ENCODE results near the gene CACNB4.

The CACNB4 gene

DNA sequence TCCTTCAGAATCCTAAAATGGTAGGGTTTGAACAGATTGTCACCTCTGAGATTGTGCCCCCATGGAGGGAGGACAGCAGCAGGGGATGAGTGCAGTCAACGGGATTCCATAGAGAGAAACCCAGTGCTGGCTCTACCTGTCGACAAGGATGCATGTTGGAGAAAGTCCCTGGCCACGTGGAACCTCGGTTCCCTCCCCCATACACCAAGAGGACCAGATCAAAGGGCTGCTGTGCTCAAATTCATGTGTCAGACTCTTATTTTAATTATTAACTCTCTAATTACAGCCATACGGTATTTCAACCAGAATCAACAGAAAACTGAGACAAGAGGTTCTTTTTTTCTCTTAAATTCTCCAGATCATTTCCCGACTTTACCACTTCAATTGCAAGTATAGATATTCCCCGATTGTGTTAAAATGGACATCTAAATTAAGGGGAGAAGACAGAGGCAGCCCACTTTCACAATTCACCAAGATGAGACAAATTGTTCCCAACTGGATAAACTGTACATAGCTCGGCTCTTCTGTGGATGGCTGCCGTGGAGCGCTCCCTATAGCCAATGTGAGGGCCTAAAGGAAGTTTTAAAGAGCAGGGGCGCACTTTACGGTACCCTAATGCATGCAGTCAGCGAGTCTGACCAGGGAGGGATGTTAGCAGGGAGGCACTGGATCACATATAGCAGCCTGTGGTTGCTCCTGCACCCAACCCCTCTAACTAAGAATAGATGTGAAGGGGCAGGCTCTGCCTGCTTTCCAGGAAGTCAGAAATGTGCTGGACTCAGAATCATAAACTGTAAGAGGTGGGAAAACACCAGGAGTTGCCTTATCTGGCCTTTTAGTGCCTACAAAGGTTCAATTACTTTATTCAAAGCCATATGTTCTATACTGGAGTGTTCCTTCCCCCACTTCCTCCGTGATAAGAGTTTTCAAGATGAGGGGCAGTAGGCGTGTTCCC lies 123.1 kb downstream of the CACNB4 start:
- DNase-seq (ENCODE audit: low spot score): no peak

DNA sequence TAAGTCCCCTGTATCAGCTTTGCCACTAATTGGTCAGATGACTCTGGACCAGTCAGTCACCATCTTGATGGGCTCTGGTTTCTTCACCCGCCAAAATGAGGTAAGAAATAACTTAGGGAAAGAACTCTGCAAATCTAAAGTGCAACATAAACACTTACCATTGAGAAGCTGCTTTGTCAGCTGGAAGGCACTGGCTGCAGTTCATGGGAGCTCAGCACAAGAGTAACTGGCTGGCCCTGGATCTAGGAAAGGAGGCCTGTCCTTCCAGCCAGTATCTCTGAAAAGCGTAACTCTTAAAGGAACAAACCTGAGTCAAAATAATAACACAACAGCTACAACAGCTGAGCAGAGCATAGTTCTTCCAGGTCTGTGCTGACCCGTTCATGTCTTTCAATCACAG lies 123.9 kb downstream of the CACNB4 start:
- no peak for DNase-seq (ENCODE audit: low spot score)

DNA sequence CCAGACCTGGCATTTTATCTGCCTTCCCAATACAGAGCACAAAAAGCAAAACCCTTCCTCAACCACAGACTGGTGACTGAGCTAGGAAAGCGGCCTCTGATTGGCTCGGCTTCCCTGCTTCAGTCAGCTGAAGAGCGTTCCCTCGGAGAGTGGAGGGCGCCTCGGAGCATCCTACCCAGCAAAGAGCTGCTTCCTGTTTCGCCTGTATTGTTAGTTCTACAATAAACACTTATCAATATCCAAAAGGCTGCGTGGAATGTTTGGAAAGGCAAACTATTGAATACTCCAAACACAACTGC lies 125.0 kb downstream of the CACNB4 start:
- DNase-seq (ENCODE audit: low spot score): peak; percentile 4

DNA sequence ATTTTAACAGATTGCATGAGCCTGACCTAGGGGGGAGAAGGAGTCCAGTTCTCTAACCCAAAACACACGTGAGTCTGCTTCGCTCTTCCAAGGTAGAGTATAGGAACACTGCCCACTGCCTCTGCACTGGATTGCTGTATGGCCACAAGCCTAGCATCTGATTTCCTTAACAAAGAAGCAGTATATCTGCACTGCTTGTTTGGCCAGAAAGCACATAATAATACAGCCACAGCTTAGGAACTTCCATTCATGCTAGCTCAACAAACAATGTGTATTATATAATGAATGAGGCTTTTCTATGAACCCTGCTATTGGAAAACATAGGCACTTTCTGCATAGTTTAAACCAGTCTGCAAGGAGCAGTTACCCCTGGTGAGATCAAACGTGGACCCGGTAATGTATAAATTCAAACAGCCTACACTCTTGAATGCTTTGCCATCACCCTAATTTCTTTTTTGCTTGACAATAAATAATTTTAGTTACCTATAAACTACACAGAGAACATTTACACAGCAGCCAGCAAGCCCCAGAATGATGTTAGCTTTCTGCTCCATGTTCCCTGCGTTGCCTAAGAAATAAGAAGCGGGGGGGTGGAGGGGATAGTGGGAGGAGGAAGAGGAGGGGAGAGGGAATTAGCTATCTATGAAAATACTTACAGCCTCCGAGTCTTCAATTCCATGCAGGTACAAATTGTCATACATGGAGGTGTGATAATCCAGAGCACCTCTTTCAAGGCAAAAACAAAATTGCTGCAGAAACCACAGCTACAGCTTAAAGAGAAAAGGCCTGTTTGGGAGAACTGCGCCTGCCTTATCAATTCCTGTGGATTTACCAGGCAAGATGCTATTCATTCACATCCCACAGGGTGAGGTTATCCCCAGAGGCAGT lies 125.6 kb downstream of the CACNB4 start:
- DNase-seq (ENCODE audit: low spot score): no peak

DNA sequence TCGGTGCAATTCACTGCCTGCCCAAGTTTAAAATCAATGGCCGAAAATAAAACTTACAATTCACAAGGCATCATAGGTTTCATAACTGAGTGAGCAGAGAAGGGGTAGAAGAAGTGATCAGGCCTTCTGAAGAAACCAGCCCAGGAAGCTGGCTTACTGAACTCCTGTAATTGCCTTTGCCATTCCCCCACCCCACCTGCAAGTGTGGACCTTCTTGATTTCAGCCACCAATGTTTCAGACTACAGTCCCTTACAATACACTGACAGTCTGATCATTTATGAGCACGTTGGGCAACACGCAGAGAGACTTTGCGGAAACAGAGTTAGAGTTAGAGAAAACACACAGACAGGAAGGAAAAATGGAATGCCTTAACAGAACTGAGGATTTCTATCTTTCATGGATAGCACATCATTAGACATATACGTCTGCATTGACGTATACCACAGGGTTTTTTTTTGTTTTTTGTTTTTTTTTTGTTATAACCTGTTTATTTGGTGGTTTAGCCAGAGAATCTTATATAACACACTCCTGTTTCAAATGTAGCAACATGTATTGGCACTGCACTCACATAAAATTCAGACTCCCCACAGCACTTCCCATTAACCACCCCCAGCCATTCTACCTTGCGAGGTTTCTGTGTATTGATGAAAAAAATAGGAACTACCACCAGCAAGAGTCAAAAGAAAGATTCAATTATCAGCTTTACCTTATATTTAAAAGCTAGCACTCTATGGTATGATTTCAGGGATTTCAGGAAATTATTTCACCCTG lies 126.4 kb downstream of the CACNB4 start:
- no peak for DNase-seq (ENCODE audit: low spot score)

DNA sequence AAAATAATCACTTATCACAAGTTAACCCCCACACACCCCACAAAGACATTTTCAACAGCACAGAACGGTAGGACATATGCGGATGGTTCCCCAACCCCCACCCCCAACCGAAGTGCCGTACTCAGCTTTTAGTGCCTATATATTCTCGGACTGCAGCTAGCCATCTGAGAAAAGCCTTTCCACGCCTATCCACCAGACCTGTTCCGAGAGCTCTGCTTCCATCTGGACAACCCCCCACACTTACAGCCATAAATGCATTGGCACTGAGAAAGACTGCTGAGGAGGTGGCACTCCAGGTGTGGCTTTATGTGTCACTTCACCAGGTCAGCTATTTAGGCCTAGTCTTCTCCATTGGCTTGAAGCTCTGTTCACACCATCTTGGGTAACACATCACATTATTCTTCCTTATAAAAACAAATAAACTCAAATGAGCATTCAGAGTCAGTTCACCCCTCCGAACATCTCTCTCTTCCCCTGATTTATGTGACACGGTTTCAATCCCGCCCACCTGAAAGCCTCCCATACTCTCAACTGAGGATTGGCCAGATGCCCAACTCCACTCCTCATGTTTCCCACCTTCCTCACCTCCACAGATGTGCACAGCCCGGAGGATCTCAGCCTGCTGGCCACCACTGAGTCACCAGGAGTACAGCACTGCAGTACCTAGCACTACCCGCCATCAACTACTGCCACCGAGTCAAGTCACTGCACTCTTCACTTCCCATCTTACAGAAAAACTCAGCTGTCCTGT lies 127.4 kb downstream of the CACNB4 start:
- no peak for DNase-seq (ENCODE audit: low spot score)

DNA sequence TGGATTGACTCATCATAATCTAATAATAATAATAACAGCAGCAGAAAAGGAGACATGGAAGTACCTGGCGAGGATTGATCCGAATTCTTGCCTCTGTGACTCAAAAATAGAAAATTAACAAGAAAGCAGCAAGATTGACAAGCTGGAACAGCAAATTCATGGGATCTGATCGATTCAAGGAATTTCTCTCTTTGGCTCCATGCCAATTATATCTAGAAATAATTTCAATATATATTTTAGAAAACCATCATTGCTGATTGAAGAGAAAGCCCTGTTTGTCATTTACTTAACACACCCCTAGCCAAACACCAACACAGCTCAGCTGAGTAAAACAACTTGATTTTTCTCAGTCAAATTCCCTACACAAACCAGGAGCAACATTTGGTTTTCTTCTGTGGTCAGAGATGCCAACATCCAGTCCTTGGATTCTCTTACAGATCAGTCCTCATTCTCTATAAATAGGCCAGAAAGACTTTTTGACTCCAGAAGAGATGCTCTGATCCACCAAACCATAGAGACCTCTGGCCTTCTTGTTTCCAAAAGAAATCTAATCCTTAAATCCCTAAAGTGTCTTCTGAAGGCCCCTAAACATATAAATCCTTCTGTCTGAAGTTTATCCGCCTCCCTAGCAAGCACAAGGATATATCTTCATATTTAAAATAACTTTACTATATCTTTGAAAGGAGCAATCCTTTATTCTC lies 129.9 kb downstream of the CACNB4 start:
- no peak for DNase-seq (ENCODE audit: low spot score)

DNA sequence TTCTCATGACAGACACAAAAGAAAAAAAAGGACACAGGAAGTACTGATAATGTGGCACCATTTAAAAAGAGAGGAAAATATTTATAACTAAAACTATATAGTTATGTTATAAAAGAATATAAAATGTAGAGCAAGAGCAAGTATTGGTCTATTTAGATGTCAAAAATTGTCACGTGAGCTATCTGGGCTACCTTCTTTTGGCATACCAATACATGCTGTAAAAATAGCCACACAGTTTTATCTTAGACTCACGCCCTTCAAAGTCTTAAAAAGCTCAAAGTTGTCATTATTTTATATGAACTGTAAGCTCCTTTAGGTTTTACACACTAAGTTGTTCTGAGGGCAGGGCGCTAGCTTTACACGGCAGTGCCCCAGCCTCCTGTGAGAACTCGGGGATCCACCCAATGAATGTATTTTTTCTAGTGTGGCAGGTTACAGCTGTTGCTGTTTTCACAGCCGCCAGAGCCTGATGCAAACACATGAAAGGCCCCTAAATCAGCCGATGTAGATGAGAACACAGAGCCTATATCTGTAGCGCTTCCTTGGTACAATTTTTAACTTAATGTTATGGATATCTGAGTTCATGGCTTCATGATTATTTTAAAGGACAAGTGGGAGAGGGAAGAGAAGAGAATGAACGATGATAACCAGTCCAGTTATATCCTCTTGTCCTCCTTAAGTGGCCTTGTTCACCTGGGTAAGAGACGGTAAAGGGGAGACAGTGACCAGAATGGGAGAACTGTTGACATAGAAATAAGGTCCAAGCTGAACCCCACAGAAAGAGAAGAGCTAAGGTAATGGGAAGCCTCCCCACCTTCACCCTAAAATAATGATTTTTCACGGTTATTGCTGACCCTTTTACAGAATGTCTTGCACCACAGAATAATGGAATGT lies 130.8 kb downstream of the CACNB4 start:
- no peak for DNase-seq (ENCODE audit: low spot score)

DNA sequence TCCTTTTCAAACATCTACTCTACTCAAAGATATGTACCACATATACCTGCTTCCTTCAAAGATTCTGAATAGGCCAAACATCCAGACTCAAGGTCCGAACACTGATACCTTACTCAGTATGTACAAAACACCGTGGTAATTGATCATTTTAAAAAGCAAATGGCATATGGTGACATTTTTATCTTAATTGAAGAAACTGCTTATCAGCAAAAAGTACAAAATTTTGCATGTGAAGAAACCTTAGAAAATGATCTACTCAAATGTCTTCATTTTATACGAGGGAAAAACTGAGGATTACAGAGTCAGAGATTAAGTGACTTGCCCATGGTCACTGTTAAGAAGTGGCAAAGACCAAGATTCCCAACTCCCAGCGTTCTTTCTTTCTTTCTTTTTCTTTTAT lies 133.0 kb downstream of the CACNB4 start:
- DNase-seq (ENCODE audit: low spot score): no peak

DNA sequence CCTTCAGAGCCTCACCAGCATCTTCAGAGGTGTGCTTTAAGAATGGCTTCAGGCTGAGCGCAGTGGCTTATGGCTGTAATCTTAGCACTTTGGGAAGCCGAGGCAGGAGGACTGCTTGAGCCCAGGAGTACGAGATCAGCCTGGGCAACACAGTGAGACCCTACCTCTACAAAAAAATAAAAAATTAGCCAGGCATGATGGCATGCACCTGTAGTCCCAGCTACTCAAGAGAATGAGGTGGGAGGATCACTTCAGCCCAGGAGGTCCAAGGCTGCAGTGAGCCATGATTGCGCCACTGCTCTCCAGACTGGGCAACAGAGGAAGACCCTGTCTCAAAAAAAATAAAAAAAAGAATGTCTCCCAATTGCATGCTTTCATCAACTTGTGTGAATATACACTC lies 137.3 kb downstream of the CACNB4 start:
- no peak for DNase-seq (ENCODE audit: low spot score)

DNA sequence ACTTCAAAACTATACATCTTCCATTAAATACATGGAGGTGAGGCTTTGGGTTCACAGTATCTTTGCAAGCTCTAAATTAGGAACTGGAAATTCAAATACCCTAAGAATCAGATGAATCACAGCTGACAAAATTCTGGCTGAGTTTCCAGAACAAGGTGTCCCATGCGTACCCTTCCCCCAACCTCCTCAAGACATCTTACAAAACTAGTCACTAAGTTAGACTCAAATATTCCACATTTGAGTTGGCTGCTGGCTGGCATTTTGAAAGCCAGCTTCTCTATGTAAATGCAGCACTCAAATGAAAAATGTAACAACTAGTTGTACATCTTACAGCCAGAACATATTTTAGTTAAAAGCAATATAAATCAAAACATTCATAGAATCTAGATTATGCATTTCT lies 139.6 kb downstream of the CACNB4 start:
- no peak for DNase-seq (ENCODE audit: low spot score)

DNA sequence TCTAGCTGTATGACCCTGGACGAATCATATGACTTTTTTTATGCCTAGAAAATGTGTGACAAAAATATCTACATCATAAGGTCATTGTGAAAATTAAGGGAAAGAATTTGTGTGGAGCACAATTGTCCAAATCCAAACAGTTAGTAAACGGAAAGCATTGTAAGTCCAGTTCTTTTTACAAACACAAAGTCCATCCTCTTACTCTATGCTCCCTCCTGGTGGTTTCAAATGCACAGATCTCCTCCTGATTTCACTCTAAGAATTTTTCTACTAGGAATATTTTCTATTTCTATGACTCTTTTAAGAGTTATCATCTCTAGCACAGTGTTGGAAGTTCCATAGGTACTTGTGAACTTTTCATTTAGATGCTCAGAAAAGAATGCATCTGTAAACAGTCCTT lies 145.4 kb downstream of the CACNB4 start:
- DNase-seq (ENCODE audit: low spot score): no peak

DNA sequence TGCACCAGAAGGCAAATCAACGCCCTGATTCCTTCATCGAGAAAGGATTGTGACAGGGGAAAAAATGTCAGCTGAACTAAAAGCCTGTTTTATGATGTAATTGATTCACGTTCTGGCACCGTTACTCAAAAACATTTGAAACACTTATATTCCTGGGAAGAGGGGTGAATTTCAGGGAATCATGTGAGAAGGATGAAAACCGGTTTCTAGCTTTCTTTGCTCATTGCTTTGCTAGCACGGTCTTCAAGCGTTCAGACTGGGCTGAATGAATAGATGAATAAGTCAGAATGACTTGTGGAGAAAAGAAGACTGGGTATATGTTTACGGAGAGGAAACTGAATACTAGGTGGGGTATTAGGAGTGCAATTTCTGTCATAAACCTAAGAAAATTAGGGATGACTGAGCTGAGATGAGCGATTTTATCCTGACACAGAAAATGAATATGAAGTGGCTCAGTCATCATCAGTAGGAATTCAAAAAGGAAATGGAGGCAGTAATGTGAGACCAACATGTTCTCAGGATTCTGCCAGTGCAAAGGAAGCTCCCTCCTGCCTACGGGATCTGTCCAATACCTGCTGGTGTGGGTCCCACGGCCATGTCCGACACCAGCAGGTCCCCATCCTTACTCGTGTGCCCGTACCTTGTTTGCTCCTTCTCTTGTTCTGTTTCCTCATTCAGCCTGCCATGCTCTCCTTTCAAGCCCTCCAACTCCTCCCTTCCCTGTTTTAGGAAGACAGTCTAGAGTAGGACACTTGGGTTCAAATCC lies 146.0 kb downstream of the CACNB4 start:
- DNase-seq (ENCODE audit: low spot score): no peak

DNA sequence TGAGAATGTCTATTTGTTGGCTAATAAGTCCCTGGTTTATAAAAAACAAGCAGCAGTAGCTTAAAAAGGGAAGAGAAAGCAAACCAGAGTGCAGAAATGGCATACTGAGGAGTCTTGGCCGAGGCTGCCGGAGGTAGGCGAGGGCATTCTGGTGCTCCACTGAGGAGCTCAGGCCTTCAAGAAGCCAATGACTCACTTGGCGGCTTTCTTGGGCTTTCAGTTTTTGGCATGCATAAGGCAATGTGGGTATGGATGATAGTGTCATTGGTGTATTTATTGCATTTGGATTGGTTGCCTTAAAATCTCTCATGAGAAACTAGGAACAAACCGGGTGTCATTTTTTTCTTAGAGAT lies 151.1 kb downstream of the CACNB4 start:
- no peak for DNase-seq (ENCODE audit: low spot score)

DNA sequence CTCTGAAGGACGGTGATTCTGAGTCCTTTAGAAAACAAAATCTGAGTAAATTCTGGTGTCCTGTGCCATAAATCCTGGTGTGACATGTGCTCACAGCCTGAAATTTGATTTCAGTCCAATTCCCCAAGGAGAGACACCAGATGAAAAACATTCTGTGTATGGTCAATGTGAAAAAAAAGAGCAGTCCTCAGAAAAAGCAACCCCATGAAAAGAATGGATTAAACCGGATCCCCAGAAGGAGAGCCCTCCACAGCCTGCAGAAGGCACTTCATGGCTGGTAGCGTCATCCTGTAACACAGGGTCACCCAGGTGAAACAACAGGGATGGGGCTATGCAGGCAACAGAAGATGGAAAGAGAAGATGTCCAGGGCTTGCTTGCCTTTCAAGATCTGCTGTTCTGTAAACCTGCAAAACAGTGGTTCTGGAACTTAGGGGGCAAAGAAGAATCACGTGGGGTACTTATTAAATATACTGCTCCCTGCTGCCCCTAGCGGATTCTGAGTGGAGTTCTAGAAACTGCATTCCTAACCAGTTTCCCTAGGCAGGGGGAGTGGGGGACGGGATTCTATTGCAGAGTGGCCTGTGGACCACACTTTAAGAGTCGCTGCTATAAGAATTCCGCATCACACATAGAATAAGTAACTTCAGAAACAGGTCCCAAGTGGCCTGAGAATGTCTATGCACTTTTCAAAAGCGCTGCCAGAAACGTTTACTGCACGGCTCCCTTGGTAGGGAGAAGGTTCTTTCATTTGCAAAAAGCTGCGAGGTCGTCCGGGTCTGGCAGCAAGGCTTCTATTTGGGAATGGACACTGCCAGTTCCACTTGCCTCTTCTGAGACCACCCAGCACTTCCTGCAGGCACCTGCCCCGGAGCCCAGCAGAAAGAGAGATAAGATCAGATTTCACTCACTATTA lies 151.7 kb downstream of the CACNB4 start:
- peak; percentile 10 for DNase-seq (ENCODE audit: low spot score)

DNA sequence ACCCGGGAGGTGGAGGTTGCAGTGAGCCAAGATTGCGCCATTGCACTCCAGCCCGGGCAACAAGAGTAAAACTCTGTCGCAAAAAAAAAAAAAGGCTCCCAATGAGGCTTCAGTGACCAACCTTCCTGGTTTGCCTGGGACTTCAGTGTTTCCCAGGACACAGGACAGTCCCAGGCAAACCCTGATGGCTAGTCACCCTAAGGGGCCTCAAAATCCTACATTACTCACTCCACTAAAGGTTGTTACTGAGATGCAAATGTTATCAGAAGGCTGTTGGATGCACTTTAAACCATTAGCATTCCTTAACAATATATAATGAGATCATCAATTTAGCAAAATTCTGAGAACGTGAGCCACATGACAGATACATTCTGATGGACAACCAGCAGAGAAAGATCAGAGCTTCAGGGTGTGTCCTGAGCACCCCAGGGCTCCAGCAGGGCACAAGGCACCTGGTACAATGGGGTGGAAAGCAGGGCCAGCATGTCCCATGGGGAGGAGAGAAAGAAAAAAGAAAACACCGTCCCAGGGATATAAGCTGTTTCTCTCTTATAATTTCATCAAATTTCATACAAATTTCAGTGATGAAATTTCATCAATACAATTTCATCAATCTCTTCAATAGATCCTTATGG lies 152.5 kb downstream of the CACNB4 start:
- DNase-seq (ENCODE audit: low spot score): no peak

DNA sequence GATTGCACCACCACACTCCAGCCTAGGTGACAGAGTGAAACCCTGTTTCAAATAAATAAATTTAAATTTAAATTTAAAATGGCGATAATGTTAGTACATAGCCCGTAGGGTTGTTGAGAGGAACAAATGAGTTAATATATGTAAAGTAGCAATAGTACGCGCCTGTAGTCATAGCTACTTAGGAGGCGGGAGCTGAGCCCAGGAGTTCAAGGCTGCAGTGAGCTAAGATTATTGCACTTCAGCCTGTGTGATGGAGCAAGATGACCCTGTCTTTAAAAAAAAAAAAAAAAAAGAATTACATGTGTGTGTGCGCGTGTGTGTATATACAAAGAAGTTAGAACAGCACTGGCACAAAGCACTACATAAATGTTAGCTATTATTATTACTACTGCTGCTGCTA lies 153.2 kb downstream of the CACNB4 start:
- DNase-seq (ENCODE audit: low spot score): no peak

DNA sequence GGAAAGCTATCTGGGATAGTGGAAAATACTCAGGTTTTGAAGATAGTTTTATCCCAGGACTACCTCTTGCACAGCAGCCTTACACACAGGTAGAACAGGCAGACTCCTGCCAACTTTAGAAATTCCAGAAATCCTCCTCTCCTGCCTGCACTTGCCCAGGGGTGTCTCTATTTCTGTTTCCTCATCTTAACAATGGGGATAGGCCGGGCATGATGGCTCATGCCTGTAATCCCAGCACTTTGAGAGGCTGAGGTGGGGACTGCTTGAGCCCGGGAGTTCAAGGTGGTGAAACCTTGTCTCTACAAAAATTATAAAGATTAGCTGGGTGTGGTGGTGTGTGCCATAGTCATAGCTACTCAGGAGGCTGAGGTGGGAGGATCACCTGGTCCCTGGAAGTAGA lies 153.7 kb downstream of the CACNB4 start:
- no peak for DNase-seq (ENCODE audit: low spot score)

Data from activated CD4-positive, alpha-beta T cell treated with anti-CD3 and anti-CD28 coated beads, Interleukin-2, Interleukin-4, amounts not matched to agents 100 ng/mL and 50 ng/mL, durations not matched to agents 16 hours and 8 hours (primary cell).